ENCODE data around the gene THRAP3. TPM values are rescaled to one million over a fixed set of nuclear protein-coding genes. Genes with fewer than 3 reads are reported as not detected.

The THRAP3 gene
- total RNA-seq, 1 experiment from 2014 or later, result 160 TPM

- no peak for TF ChIP-seq USF2 (CRISPR knock-in tag; IDR thresholded peaks at IDR 0.05)
- TF ChIP-seq STAT6 (CRISPR knock-in tag; conservative IDR thresholded peaks at IDR 0.05; ENCODE audit: low read depth), result no peak
- TF ChIP-seq CDX4 (CRISPR knock-in tag; IDR thresholded peaks at IDR 0.05; ENCODE audit: borderline replicate concordance), result no peak
- no peak for TF ChIP-seq OVOL2 (CRISPR knock-in tag; IDR thresholded peaks at IDR 0.05; ENCODE audit: borderline replicate concordance)
- no peak for TF ChIP-seq HMGXB4 (CRISPR knock-in tag; IDR thresholded peaks at IDR 0.05)
- no peak for TF ChIP-seq ZNF512 (CRISPR knock-in tag; IDR thresholded peaks at IDR 0.05; ENCODE audit: borderline replicate concordance)
These were observed 127.2 kb downstream of the THRAP3 start (continued) for GRCh38 chr1:36351227-36351977.

- H3K4me1 Mint-ChIP-seq, result peaks cover 8% of the 10 kb centered on the region
- no peak for ATAC-seq
- no peaks in the 10 kb centered on the region for H3K9me3 Mint-ChIP-seq
- H3K4me3 Mint-ChIP-seq, result no peak overlapping the region
- peak overlapping the region; percentile 51 for H3K27ac Mint-ChIP-seq
- ChIA-PET POLR2A (no interaction called here), CTCF (interaction anchor here (1.2 to 7.0 kb wide), 4 partner anchors 10 to 67 kb away, joined by 5 to 72 read pairs (median 22); no protein-coding TSS in a partner anchor)
- H3K27me3 Mint-ChIP-seq (ENCODE audit: low read depth), result no peaks in the 10 kb centered on the region
- H3K36me3 Mint-ChIP-seq, result peaks cover 32% of the 10 kb centered on the region
- no peak for TF ChIP-seq KAT7 (CRISPR knock-in tag; IDR thresholded peaks at IDR 0.05; ENCODE audit: borderline replicate concordance)
- no peak for TF ChIP-seq IRF1 (CRISPR knock-in tag; IDR thresholded peaks at IDR 0.05)
- TF ChIP-seq SMAD4 (CRISPR knock-in tag; IDR thresholded peaks at IDR 0.05), result no peak
- no peak for TF ChIP-seq FOXP1 (CRISPR knock-in tag; IDR thresholded peaks at IDR 0.05; ENCODE audit: borderline replicate concordance)
- no peak for TF ChIP-seq ZSCAN18 (CRISPR knock-in tag; IDR thresholded peaks at IDR 0.05)
- no peak for TF ChIP-seq ZNF263 (CRISPR knock-in tag; IDR thresholded peaks at IDR 0.05; ENCODE audit: low read depth)
- TF ChIP-seq NR1H2 (CRISPR knock-in tag; IDR thresholded peaks at IDR 0.05), result no peak
- TF ChIP-seq SP1 (CRISPR knock-in tag; conservative IDR thresholded peaks at IDR 0.05), result no peak
- TF ChIP-seq FOXK1 (CRISPR knock-in tag; IDR thresholded peaks at IDR 0.05), result no peak
- TF ChIP-seq ZNF232 (CRISPR knock-in tag; IDR thresholded peaks at IDR 0.05), result no peak
- TF ChIP-seq NR3C1 (CRISPR knock-in tag; conservative IDR thresholded peaks at IDR 0.05; ENCODE audit: low read depth), result no peak
- TF ChIP-seq TCF7 (CRISPR knock-in tag; IDR thresholded peaks at IDR 0.05; ENCODE audit: low read depth), result no peak
- no peak for TF ChIP-seq ZNF317 (CRISPR knock-in tag; IDR thresholded peaks at IDR 0.05; ENCODE audit: borderline replicate concordance, low read depth)
- DNase-seq (ENCODE audit: low spot score), result no peak
These were observed 128.1 kb downstream of the THRAP3 start for GRCh38 chr1:36352125-36352909.
